HG03442 (cell line): ENCODE data around the gene PHF12.
"Not testable (repeated sequence)": the region's sequence is repeated elsewhere in the genome, so short reads cannot be mapped to it uniquely, and the experiment has no call there.

Experiments used
- ATAC-seq: cut with Tn5 transposase; IDR thresholded peaks from one replicate; pipeline ENCODE4 v1.9.1; 2021; ENCODE audit warnings: mild to moderate bottlenecking, moderate library complexity; ENCODE audit not compliant: unreplicated experiment

The PHF12 gene

GRCh38 chr17:28906276-28906675, 45.0 kb downstream of the PHF12 start:
- no peak for ATAC-seq

- ATAC-seq: no peak
Measured at GRCh38 chr17:28904800-28905199, 46.5 kb downstream of the PHF12 start.

GRCh38 chr17:28903546-28903841, 47.8 kb downstream of the PHF12 start:
- not testable (repeated sequence) for ATAC-seq

GRCh38 chr17:28902819-28903545, 48.3 kb downstream of the PHF12 start, which contains the start of gene DHRS13:
TSS of gene DHRS13 (minus strand) at chr17:28903079. CDS start at chr17:28902944, 135 bp downstream.
- ATAC-seq: peak; percentile 79

GRCh38 chr17:28901866-28902818, 49.2 kb downstream of the PHF12 start:
- ATAC-seq: peak; percentile 38

- no peak for ATAC-seq
Measured at GRCh38 chr17:28900986-28901726, 50.2 kb downstream of the PHF12 start.

GRCh38 chr17:28899212-28899815, 52.0 kb downstream of the PHF12 start:
- no peak for ATAC-seq

GRCh38 chr17:28898527-28898955, 52.8 kb downstream of the PHF12 start:
- no peak for ATAC-seq

GRCh38 chr17:28897769-28898526, 53.4 kb downstream of the PHF12 start:
- ATAC-seq: no peak

GRCh38 chr17:28896884-28897768, 54.2 kb downstream of the PHF12 start, which contains the start of gene FLOT2:
TSS of gene FLOT2 (minus strand) at chr17:28897733. CDS start at chr17:28897574, 159 bp downstream.
- ATAC-seq: no peak

GRCh38 chr17:28896491-28896883, 54.8 kb downstream of the PHF12 start:
- ATAC-seq: no peak

GRCh38 chr17:28895794-28896447, 55.4 kb downstream of the PHF12 start:
- ATAC-seq: no peak

GRCh38 chr17:28893248-28894183, 57.8 kb downstream of the PHF12 start:
- ATAC-seq: not testable (repeated sequence)

GRCh38 chr17:28892024-28892423, 59.3 kb downstream of the PHF12 start:
- no peak for ATAC-seq

GRCh38 chr17:28891201-28891600, 60.1 kb downstream of the PHF12 start:
- no peak for ATAC-seq

GRCh38 chr17:28889996-28890395, 61.3 kb downstream of the PHF12 start:
- no peak for ATAC-seq

- ATAC-seq: no peak
Measured at GRCh38 chr17:28888832-28889231, 62.5 kb downstream of the PHF12 start.
